OCI-LY7 (cell line): ENCODE measurements around the gene AHNAK2.

Experiments used
- CTCF ChIP-seq: fragments of 200-600 bp; sonication (generic); conservative IDR thresholded peaks from 2 replicates; pipeline ENCODE4 v1.5.1; 2014; ENCODE audit warnings: mild to moderate bottlenecking, antibody characterized with exemption, low read length, moderate library complexity, mixed read lengths
- EZH2phosphoT487 ChIP-seq: fragments of 200-600 bp; sonication (generic); IDR thresholded peaks from 2 replicates; pipeline ENCODE4 v1.6.1; 2018; ENCODE audit warnings: low read depth, borderline replicate concordance, mild to moderate bottlenecking, mixed run types, antibody characterized with exemption, low read length, moderate library complexity, mixed read lengths

GRCh38 chr14:104924421-104925213, 53.6 kb downstream of the AHNAK2 start, which contains the start of gene PLD4:
- TF ChIP-seq CTCF (no peak), EZH2phosphoT487 (no peak)
